HFF-Myc (cell line): ENCODE measurements around the gene LIN28B.

Experiments
- DNase-seq: peaks from one replicate; pipeline ENCODE4 v3.0.0-alpha.2; 2011; ENCODE audit warnings: low read depth; ENCODE audit errors: extremely low read depth
- H3K4me3 ChIP-seq: replicated peaks from 2 replicates; pipeline ENCODE4 v1.5.1; 2011; ENCODE audit warnings: low read depth, mild to moderate bottlenecking, control low read depth, low read length
- CTCF ChIP-seq: IDR thresholded peaks from 2 replicates; pipeline ENCODE4 v1.5.1; 2012; ENCODE audit warnings: mild to moderate bottlenecking, low read depth, low read length, control low read depth; ENCODE audit errors: missing control alignments

Gene LIN28B

GRCh38 chr6:104930939-104931338 is 26.0 kb upstream of the LIN28B start:
- TF ChIP-seq CTCF: no peak
- no peak overlapping the region for H3K4me3 ChIP-seq
- DNase-seq: no peak

GRCh38 chr6:104936766-104937535 is 20.0 kb upstream of the LIN28B start:
- TF ChIP-seq CTCF: no peak
- DNase-seq: no peak
- H3K4me3 ChIP-seq: no peak overlapping the region

GRCh38 chr6:104940238-104940892 is 16.5 kb upstream of the LIN28B start:
- H3K4me3 ChIP-seq: peak overlapping the region; percentile 27; the same call in 1 of the 2 replicates
- TF ChIP-seq CTCF: no peak
- DNase-seq: no peak

GRCh38 chr6:104940893-104941728 is 15.8 kb upstream of the LIN28B start:
- DNase-seq: no peak
- peak overlapping the region; percentile 27 for H3K4me3 ChIP-seq
- TF ChIP-seq CTCF: peak; percentile 54

- H3K4me3 ChIP-seq: no peak overlapping the region
- no peak for DNase-seq
- TF ChIP-seq CTCF: no peak
Measured at GRCh38 chr6:104941729-104942091, 15.2 kb upstream of the LIN28B start.

GRCh38 chr6:104943781-104944180 is 13.1 kb upstream of the LIN28B start:
- no peak overlapping the region for H3K4me3 ChIP-seq
- TF ChIP-seq CTCF: no peak
- no peak for DNase-seq
